HEK293T (cell line): ENCODE measurements around the gene TMEM178A.
"Not testable (repeated sequence)": the region's sequence is repeated elsewhere in the genome, so short reads cannot be mapped to it uniquely, and the experiment has no call there.

Source experiments
- CTCF ChIA-PET: fragments of 350-600 bp; formaldehyde crosslinking; extraction: SDS; loops from one replicate; lab custom pipeline; 2021; ENCODE audit warnings: antibody characterized with exemption, inconsistent platforms; lab: Yijun Ruan, JAX
- POLR2A ChIA-PET: fragments of 350-600 bp; formaldehyde crosslinking; extraction: SDS; loops from one replicate; lab custom pipeline; 2020; ENCODE audit warnings: antibody characterized with exemption, inconsistent platforms; lab: Yijun Ruan, JAX
- DNase-seq: peaks from one replicate; pipeline ENCODE4 v3.0.0; 2012; ENCODE audit warnings: mixed read lengths; ENCODE audit errors: extremely low spot score
- ARNT ChIP-seq: fragments of 450-650 bp; IDR thresholded peaks from 2 replicates; pipeline ENCODE4 v1.6.1; 2017; ENCODE audit warnings: mild to moderate bottlenecking
- BHLHE40 ChIP-seq: fragments of 450-650 bp; IDR thresholded peaks from 2 replicates; pipeline ENCODE4 v1.6.1; 2016; ENCODE audit warnings: mild to moderate bottlenecking, moderate library complexity, borderline replicate concordance
- CTBP1 ChIP-seq: fragments of 450-650 bp; IDR thresholded peaks from 2 replicates; pipeline ENCODE4 v1.6.1; 2016; ENCODE audit warnings: borderline replicate concordance
- ELF4 ChIP-seq: fragments of 450-650 bp; IDR thresholded peaks from 2 replicates; pipeline ENCODE4 v1.6.1; 2017; ENCODE audit warnings: antibody characterized with exemption
- FOXA1 ChIP-seq: fragments of 450-650 bp; IDR thresholded peaks from 2 replicates; pipeline ENCODE4 v1.6.1; 2016; ENCODE audit warnings: mild to moderate bottlenecking
- FOXK2 ChIP-seq: fragments of 450-650 bp; IDR thresholded peaks from 2 replicates; pipeline ENCODE4 v1.6.1; 2016; ENCODE audit warnings: mild to moderate bottlenecking
- FOXM1 ChIP-seq: fragments of 450-650 bp; IDR thresholded peaks from 2 replicates; pipeline ENCODE4 v1.6.1; 2017; ENCODE audit warnings: mild to moderate bottlenecking, borderline replicate concordance
- HDGF ChIP-seq: fragments of 450-650 bp; IDR thresholded peaks from 2 replicates; pipeline ENCODE4 v1.6.1; 2017; ENCODE audit warnings: antibody characterized with exemption, borderline replicate concordance
- L3MBTL2 ChIP-seq: fragments of 450-650 bp; conservative IDR thresholded peaks from 2 replicates; pipeline ENCODE4 v1.6.1; 2016; ENCODE audit warnings: mild to moderate bottlenecking
- LEF1 ChIP-seq: fragments of 450-650 bp; IDR thresholded peaks from 2 replicates; pipeline ENCODE4 v1.6.1; 2017; ENCODE audit warnings: mild to moderate bottlenecking, borderline replicate concordance
- NFRKB ChIP-seq: fragments of 450-650 bp; IDR thresholded peaks from 2 replicates; pipeline ENCODE4 v1.6.1; 2016; ENCODE audit warnings: mild to moderate bottlenecking, moderate library complexity
- SP1 ChIP-seq: fragments of 450-650 bp; IDR thresholded peaks from 2 replicates; pipeline ENCODE4 v1.6.1; 2017
- SUZ12 ChIP-seq: fragments of 450-650 bp; IDR thresholded peaks from 2 replicates; pipeline ENCODE4 v1.6.1; 2016; ENCODE audit warnings: mild to moderate bottlenecking
- TARDBP ChIP-seq: fragments of 450-650 bp; IDR thresholded peaks from 2 replicates; pipeline ENCODE4 v1.6.1; 2016
- ZNF384 ChIP-seq: fragments of 450-650 bp; IDR thresholded peaks from 2 replicates; pipeline ENCODE4 v1.6.1; 2016
- TF ChIP-seq, protein P1 (sequence below): fragments of 450-650 bp; IDR thresholded peaks from 2 replicates; pipeline ENCODE4 v1.6.1; 2016

Gene TMEM178A

DNA sequence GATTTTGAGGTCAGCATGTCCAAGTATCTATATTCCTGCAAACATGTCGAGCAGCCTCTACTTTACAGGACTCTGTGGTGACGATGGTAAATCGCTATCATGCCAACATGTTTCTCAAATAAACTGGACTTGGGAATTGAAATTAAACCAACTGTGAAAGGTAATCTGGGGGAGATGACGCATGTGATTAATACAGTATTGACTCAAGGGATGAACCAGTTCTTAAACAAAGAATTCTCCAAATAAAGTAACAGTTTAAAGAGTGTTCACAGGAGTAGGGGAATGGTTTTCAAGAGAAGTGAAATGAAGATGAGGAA, 59.1 kb downstream of the TMEM178A start:
- CTCF ChIA-PET = no interaction called here
- POLR2A ChIA-PET = no interaction called here
- no peak for DNase-seq
- TF ChIP-seq SUZ12 (no peak), BHLHE40 (no peak)

DNA sequence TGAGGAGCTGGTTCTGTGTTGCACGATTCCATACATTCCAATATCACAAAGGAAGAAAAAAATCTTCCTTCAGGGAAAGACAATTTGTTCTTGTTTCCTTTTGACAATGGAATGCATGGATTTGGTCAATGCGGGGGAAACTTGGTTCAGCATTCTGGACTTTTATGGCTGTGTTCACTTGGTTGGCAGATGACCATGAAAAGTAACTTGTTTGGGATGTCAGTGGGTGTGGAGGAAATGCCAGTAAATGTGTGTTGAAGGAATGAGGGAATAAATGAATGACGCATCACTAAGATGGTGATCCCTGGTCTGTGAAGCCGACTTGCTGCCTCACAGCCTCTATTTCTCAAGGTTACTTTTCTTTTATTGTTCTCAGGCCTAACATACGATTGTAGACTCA, 59.7 kb downstream of the TMEM178A start:
- no peak for DNase-seq
- TF ChIP-seq HDGF (no peak), ARNT (no peak)
- ChIA-PET POLR2A (no interaction called here), CTCF (no interaction called here)

DNA sequence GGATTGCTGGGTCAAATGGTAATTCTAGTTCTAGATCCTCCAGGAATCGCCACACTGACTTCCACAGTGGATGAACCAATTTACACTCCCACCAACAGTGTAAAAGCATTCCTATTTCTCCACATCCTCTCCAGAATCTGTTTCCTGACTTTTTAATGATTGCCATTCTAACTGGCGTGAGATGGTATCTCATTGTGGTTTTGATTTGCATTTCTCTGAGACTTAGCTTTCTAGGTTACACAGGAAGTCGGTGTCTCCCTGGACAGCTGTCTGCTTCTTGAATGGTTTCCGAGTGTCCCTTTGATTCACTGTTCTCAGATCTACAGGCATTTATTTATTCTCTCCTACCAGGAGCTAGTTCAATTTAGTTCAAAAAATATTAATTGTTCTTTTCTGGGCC, 62.4 kb downstream of the TMEM178A start:
- POLR2A ChIA-PET, CTCF ChIA-PET, DNase-seq: not testable (repeated sequence)

DNA sequence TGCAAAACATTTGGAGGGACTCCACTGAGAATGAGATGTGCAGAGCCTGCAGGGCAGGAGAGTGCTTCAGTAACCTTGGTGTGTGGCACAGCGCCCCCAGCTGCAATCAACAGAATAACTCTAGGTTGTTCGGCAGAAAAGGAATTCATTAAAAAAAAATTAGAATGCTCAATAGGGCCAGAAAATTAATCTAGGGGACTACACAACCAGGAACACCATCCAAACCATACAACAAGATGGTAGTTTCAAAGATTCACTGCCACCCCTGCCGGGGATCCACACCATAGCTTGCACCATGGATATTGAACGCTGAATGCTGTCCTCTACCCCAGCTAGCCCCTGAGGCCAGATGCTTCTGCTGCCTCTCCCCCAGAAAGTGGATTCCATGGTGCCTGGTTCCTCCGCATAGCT, 63.2 kb downstream of the TMEM178A start:
- ChIA-PET POLR2A (no interaction called here), CTCF (interaction anchor here (0.6 to 2.2 kb wide), 8 partner anchors 10 to 781 kb away, joined by 3 to 8 read pairs (median 3); no protein-coding TSS in a partner anchor)
- TF ChIP-seq NFRKB (no peak), CTBP1 (no peak), FOXM1 (no peak), FOXA1 (no peak), TARDBP (no peak), HDGF (no peak), FOXK2 (no peak), LEF1 (no peak), SP1 (no peak), ZNF384 (no peak), L3MBTL2 (no peak), SUZ12 (no peak), BHLHE40 (no peak), ARNT (no peak), ELF4 (no peak)
- TF ChIP-seq, protein P1, sequence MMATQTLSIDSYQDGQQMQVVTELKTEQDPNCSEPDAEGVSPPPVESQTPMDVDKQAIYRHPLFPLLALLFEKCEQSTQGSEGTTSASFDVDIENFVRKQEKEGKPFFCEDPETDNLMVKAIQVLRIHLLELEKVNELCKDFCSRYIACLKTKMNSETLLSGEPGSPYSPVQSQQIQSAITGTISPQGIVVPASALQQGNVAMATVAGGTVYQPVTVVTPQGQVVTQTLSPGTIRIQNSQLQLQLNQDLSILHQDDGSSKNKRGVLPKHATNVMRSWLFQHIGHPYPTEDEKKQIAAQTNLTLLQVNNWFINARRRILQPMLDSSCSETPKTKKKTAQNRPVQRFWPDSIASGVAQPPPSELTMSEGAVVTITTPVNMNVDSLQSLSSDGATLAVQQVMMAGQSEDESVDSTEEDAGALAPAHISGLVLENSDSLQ = no peak
- peak; percentile 66 for DNase-seq

DNA sequence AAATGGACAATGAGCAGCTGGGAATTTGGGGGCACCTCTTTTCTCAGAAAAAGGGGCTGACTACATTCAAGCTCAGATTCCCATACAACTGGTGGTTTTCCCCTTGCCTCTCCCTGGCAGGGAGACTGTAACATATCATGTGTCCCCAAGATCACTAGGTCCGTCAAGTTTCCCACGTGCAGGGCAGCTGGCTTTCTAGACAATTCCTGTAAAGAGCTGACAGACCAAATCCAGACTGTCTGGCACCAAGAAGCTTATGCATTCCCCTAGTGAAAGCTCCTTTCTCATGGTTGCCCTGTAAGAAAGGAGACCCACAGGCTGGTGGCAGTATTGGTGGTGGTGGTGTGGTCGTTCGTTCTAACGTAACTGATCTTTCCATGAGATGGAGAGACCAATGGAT, 64.6 kb downstream of the TMEM178A start:
- POLR2A ChIA-PET = no interaction called here
- no peak for DNase-seq
- CTCF ChIA-PET = interaction anchor here (0.8 to 2.2 kb wide), 7 partner anchors 11 to 501 kb away, joined by 3 to 8 read pairs (median 3); no protein-coding TSS in a partner anchor
- TF ChIP-seq SP1 (no peak), NFRKB (no peak), FOXK2 (no peak)

DNA sequence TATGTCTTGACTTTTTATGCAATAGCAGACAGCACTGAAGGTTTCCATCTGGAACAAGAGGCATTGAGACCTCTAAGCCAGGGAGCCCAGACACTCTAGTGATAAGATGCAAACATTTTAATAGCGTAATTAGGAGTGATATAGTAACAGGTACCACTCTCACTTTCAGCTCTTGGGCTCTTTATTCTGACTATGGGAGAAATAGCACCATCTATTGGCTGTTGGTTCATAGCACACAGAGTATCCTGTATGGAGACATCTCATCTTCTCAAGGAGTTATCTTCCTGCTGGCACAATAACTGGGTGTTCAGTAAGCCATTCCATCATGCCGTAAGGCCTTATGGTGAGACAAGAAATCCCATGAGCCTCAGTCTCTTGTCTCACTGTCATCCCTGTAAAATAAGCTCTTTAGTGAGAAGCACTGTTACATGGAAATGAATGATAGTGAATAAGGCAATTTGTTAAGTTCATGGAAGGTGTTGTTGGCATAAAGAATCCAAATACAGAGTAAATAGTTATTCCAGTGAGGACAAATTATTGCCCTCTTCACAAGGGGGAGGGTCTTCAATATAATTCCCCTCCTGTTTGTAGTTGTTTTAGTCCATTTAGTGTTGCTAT, 65.1 kb downstream of the TMEM178A start:
- ChIA-PET POLR2A (no interaction called here), CTCF (interaction anchor here (1.0 to 2.2 kb wide), 6 partner anchors 12 to 501 kb away, joined by 3 to 8 read pairs (median 4); no protein-coding TSS in a partner anchor)
- DNase-seq = peak; percentile 32
- TF ChIP-seq FOXA1 (no peak), SP1 (no peak), LEF1 (no peak), SUZ12 (no peak), L3MBTL2 (no peak)

DNA sequence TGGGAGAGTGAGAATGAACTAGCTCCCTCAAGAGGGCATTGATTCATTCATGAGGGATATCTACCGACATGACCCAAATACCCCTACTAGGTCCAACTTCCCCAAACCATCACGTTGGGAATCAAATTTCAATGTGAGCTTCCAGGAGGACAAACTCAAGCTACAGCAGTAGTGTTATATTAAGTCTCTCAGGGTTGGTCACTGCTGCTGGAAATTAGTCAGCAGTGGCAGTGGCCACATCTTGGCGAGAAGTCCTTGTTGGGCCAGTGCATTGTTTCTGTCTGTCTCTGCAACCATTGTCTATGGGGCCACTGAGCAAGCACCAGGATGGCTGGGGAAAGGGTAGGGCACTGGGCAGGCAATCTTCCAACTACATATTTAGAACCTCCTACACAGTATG, 65.8 kb downstream of the TMEM178A start:
- TF ChIP-seq FOXK2 (no peak), FOXA1 (no peak), SP1 (no peak), NFRKB (no peak), HDGF (no peak), BHLHE40 (no peak), ELF4 (no peak)
- POLR2A ChIA-PET = no interaction called here
- no peak for DNase-seq
- CTCF ChIA-PET = interaction anchor here (1.2 to 1.4 kb wide), 2 partner anchors 13 to 138 kb away, joined by 4 to 5 read pairs; no protein-coding TSS in a partner anchor

DNA sequence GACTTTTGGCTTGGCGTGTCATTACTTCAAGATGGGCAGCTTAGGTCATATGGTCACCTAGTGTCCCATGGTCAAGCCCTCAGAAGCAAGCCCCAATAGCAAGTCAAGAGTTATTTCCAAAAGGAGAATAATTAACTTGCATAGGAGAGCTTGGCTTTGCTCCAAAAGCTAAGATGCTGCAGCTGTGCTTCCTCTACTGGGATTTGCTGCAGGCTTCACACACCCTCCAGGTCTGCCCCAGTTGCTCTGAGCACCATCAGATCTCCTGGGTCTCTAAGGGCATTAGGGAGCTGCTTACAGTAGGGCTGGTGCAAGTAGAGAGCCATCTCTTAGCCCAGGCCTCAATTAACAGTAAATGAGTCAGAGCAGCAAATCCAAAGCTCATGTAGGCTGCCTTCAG, 66.8 kb downstream of the TMEM178A start:
- DNase-seq = no peak
- TF ChIP-seq FOXK2 (no peak), L3MBTL2 (no peak), NFRKB (no peak), SUZ12 (no peak), FOXM1 (no peak), SP1 (no peak), HDGF (no peak), ARNT (no peak), FOXA1 (no peak), TARDBP (no peak), BHLHE40 (no peak), ZNF384 (no peak), CTBP1 (no peak), ELF4 (no peak), LEF1 (no peak)
- TF ChIP-seq, protein P1 = no peak
- POLR2A ChIA-PET = no interaction called here
- CTCF ChIA-PET = interaction anchor here (0.6 to 1.0 kb wide), 2 partner anchors 17 to 198 kb away, joined by 3 read pairs; no protein-coding TSS in a partner anchor
